ENCODE results near the gene AIPL1. TPM values are rescaled to one million over a fixed set of nuclear protein-coding genes. Genes with fewer than 3 reads are reported as not detected.

AIPL1 gene
- total RNA-seq, 1 experiment from 2014 or later: not detected

DNA sequence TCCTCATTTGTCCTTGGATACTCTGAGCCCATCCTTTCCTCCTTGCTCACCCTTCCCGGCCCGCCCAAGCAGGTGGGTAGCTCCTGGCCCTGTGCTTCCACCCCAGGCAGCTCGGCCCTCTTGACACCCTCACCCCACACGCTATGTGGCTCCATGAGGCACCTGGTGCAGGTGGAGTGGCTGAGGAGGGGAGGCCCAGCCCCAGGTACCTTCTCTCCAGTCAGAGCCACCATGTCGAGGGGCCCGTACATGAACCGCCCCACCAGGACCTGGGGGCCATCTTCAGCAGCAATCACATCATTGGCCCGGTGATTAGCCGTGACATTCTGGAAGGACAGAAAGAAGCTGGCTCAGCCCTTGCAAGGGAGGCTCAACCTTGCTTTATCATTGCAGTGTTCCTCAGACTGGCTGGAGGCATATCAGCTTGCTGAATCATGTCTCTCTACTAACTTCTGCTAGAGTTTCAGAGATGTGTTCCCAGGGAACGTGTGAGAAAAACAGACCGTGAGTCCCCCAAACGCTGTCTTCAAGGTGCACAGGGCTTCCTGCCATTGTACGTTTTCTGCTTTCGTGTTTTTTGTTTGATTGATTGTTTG lies 29.6 kb upstream of the AIPL1 start:
- in situ Hi-C loops (cut with HindIII; ENCODE audit: low pct_unique_long_range_greater_than_20kb, low sequenced_read_pairs): no loop called here

DNA sequence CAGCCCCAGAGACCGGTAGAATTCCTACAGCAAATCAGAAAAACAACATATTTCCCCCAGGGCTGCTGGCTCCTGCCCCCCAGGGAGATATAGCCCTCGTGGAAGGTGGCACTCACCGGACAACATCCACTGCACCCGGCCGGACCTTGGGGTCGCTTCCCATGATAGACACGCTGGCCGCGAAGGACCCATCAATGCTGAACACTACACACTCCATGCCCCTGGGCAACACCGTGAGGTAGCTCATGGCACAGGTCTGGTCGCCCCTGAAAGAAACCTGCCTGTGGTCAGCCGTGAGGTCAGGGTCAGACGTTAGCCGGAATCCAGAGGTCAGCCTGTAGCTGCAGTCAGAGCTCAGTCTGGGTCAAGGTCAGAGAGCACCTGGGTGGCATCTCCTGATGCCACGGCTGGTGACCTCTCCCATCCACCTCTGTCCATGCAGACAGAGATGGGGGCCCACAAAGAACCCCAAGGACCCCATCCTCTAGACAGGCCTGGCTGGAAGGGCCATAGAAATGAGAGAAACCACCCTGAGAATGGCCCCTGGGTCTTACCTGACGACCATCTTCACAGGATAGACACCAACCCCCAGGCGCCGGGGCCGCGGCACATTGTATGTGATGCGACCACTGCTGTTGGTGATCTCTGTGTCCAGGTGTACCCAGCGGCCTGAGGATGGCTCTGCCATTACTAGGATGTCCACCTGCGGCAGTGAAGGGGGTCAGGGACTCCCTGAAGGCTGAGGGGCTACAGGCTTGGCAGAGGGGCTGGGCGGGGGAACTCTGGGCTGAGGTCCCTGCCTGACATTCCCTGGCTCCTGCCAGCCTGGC lies 28.9 kb upstream of the AIPL1 start:
- Histone ChIP-seq H3K4me3 (ENCODE audit: low read depth in 2 of 2, low read length in 2 of 2) (no peak overlapping the region), H3K36me3 (ENCODE audit: control insufficient read depth, insufficient read depth, low read length) (no peaks in the 10 kb centered on the region), H3K27me3 (ENCODE audit: control insufficient read depth, insufficient read depth, low read length) (no peaks in the 10 kb centered on the region), H3K9me3 (ENCODE audit: control insufficient read depth, insufficient read depth, low read depth, low read length) (no peaks in the 10 kb centered on the region), H3K4me1 (ENCODE audit: control insufficient read depth, insufficient read depth, low read length) (no peaks in the 10 kb centered on the region), H3K27ac (ENCODE audit: low read length) (no peak overlapping the region)
- intact Hi-C loops (cut with micrococcal nuclease; ENCODE audit: unreplicated experiment): no loop called here
- no peak for DNase-seq (ENCODE audit: low read depth, low spot score)
- ChIA-PET POLR2A (no interaction called here), CTCF (no interaction called here)
- no peak for ATAC-seq
- in situ Hi-C loops (cut with HindIII; ENCODE audit: low pct_unique_long_range_greater_than_20kb, low sequenced_read_pairs): no loop called here
- no TSS peak for BruUV-seq (replicated peaks)
- no peak for TF ChIP-seq REST (IDR thresholded peaks at IDR 0.05; ENCODE audit: insufficient read depth in 1 of 2, low read depth in 2 of 2, low read length in 1 of 2)
- TF ChIP-seq TCF7L2 (IDR thresholded peaks at IDR 0.05; ENCODE audit: low read depth, low read length): no peak
- TF ChIP-seq CTCF (IDR thresholded peaks at IDR 0.05): no peak
- TF ChIP-seq POLR2AphosphoS5 (IDR thresholded peaks at IDR 0.05; ENCODE audit: low read depth, low read length): no peak

More for the DNA sequence above, 29.6 kb upstream of the AIPL1 start:
- Histone ChIP-seq H3K4me3 (ENCODE audit: low read depth in 2 of 2, low read length in 2 of 2) (no peak overlapping the region), H3K4me1 (ENCODE audit: control insufficient read depth, insufficient read depth, low read length) (no peaks in the 10 kb centered on the region), H3K27ac (ENCODE audit: low read length) (no peak overlapping the region), H3K9me3 (ENCODE audit: control insufficient read depth, insufficient read depth, low read depth, low read length) (no peaks in the 10 kb centered on the region), H3K27me3 (ENCODE audit: control insufficient read depth, insufficient read depth, low read length) (no peaks in the 10 kb centered on the region), H3K36me3 (ENCODE audit: control insufficient read depth, insufficient read depth, low read length) (no peaks in the 10 kb centered on the region)
- POLR2A ChIA-PET: no interaction called here
- no peak for TF ChIP-seq CTCF (IDR thresholded peaks at IDR 0.05)
- no peak for TF ChIP-seq TCF7L2 (IDR thresholded peaks at IDR 0.05; ENCODE audit: low read depth, low read length)
- TF ChIP-seq POLR2AphosphoS5 (IDR thresholded peaks at IDR 0.05; ENCODE audit: low read depth, low read length): no peak
- no peak for TF ChIP-seq SIN3A (IDR thresholded peaks at IDR 0.05; ENCODE audit: borderline replicate concordance, insufficient read depth, low read depth, low read length)
- no peak for TF ChIP-seq REST (IDR thresholded peaks at IDR 0.05; ENCODE audit: insufficient read depth in 1 of 2, low read depth in 2 of 2, low read length in 1 of 2)
- CTCF ChIA-PET: no interaction called here
- DNase-seq (ENCODE audit: low read depth, low spot score) (no peak), ATAC-seq (no peak)
- intact Hi-C loops (cut with micrococcal nuclease; ENCODE audit: unreplicated experiment): no loop called here
- BruUV-seq (replicated peaks): no TSS peak
